Measurements from ENCODE around the gene ZNF385B.

ZNF385B gene

GRCh38 chr2:179825494-179825893, 35.9 kb downstream of the ZNF385B start:
- peak; percentile 42 for DNase-seq (ENCODE audit: low read depth)
- H3K4me3 ChIP-seq (ENCODE audit: low read depth, low read length), result no peak overlapping the region
- TF ChIP-seq MYC (IDR thresholded peaks at IDR 0.05; ENCODE audit: low read depth, low read length) (no peak), POLR2A (IDR thresholded peaks at IDR 0.05; ENCODE audit: extremely low read depth, insufficient read length) (no peak), CTCF (IDR thresholded peaks at IDR 0.05; ENCODE audit: low read depth, low read length) (no peak), MAX (IDR thresholded peaks at IDR 0.05; ENCODE audit: low read depth, low read length) (no peak)

GRCh38 chr2:179824961-179825360, 36.5 kb downstream of the ZNF385B start:
- no peak for DNase-seq (ENCODE audit: low read depth)
- TF ChIP-seq MYC (IDR thresholded peaks at IDR 0.05; ENCODE audit: low read depth, low read length), result no peak
- TF ChIP-seq MAX (IDR thresholded peaks at IDR 0.05; ENCODE audit: low read depth, low read length), result no peak
- no peak for TF ChIP-seq CTCF (IDR thresholded peaks at IDR 0.05; ENCODE audit: low read depth, low read length)
- no peak for TF ChIP-seq POLR2A (IDR thresholded peaks at IDR 0.05; ENCODE audit: extremely low read depth, insufficient read length)
- H3K4me3 ChIP-seq (ENCODE audit: low read depth, low read length), result no peak overlapping the region

- H3K4me3 ChIP-seq (ENCODE audit: low read depth, low read length), result no peak overlapping the region
- TF ChIP-seq MYC (IDR thresholded peaks at IDR 0.05; ENCODE audit: low read depth, low read length), result no peak
- no peak for TF ChIP-seq CTCF (IDR thresholded peaks at IDR 0.05; ENCODE audit: low read depth, low read length)
- TF ChIP-seq MAX (IDR thresholded peaks at IDR 0.05; ENCODE audit: low read depth, low read length), result no peak
- TF ChIP-seq POLR2A (IDR thresholded peaks at IDR 0.05; ENCODE audit: extremely low read depth, insufficient read length), result no peak
- no peak for DNase-seq (ENCODE audit: low read depth)
Observed at GRCh38 chr2:179822540-179822939, 38.9 kb downstream of the ZNF385B start.

GRCh38 chr2:179818546-179818945, 42.9 kb downstream of the ZNF385B start:
- TF ChIP-seq CTCF (IDR thresholded peaks at IDR 0.05; ENCODE audit: low read depth, low read length) (no peak), MAX (IDR thresholded peaks at IDR 0.05; ENCODE audit: low read depth, low read length) (no peak), POLR2A (IDR thresholded peaks at IDR 0.05; ENCODE audit: extremely low read depth, insufficient read length) (no peak), MYC (IDR thresholded peaks at IDR 0.05; ENCODE audit: low read depth, low read length) (no peak)
- no peak for DNase-seq (ENCODE audit: low read depth)
- no peak overlapping the region for H3K4me3 ChIP-seq (ENCODE audit: low read depth, low read length)

- no peak for TF ChIP-seq POLR2A (IDR thresholded peaks at IDR 0.05; ENCODE audit: extremely low read depth, insufficient read length)
- no peak for TF ChIP-seq CTCF (IDR thresholded peaks at IDR 0.05; ENCODE audit: low read depth, low read length)
- TF ChIP-seq MAX (IDR thresholded peaks at IDR 0.05; ENCODE audit: low read depth, low read length), result no peak
- TF ChIP-seq MYC (IDR thresholded peaks at IDR 0.05; ENCODE audit: low read depth, low read length), result no peak
Observed at GRCh38 chr2:179817181-179817841, 44.1 kb downstream of the ZNF385B start.

More at GRCh38 chr2:179817181-179817841, 44.1 kb downstream of the ZNF385B start:
- DNase-seq (ENCODE audit: low read depth), result no peak
- H3K4me3 ChIP-seq (ENCODE audit: low read depth, low read length), result no peak overlapping the region

Measured in NB4 (cell line).